GM21786 (cell line): ENCODE measurements around the gene GRAP2.

ENCODE experiments used
- ATAC-seq: cut with Tn5 transposase; IDR thresholded peaks from one replicate; pipeline ENCODE4 v1.9.1; 2021; ENCODE audit not compliant: unreplicated experiment

The GRAP2 gene

DNA sequence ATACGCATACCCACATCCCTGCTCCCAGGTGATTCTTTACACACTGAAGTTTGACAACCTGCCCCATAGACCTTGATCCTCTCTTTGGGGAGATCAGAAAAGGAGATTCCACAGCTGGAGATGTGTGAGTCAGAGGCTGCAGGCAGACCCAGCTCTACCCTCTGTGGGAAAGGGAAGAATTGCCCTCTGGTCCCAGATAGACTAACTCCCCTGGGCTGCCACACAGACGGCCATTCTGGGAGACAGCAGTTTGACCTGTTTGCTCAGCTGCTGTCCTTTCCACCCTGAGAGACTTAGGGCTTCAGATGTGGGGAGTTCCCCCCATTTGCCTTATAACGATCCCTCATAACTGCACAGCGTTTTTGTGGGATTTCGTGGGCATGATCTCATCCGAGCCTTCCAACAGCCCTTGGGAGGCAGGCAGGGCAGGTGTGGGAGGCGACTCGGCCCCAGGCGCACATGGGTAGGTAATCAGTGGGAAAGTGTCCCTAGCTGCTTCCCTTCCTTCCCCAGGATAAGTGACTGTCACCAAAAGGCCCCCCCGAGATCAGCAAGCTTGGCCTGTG, 107.9 kb downstream of the GRAP2 start:
- ATAC-seq, result no peak

DNA sequence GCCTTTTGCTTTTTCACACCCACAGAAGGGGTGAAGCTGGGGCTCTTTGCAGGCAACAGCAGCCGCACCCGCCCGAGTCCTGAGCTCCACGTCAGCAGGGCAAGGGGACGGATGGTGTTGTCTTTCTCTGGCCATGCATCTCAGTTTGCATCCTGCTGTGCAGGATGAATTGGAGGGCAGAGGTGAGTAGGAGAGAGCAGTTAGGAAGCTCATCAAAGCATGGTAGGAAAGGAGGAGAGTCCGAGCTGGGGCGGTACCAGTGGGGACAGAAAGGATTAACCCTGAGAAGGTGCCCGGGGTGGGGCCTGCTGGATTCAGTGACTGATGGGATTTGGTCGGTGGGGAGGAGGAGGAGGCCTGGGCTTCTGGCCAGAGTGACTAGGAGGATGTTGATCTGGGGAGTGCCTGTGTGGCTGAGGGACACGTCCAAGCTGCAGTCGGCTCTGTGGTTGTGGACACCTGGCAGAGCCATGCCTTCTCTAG, 108.4 kb downstream of the GRAP2 start:
- ATAC-seq, result no peak

DNA sequence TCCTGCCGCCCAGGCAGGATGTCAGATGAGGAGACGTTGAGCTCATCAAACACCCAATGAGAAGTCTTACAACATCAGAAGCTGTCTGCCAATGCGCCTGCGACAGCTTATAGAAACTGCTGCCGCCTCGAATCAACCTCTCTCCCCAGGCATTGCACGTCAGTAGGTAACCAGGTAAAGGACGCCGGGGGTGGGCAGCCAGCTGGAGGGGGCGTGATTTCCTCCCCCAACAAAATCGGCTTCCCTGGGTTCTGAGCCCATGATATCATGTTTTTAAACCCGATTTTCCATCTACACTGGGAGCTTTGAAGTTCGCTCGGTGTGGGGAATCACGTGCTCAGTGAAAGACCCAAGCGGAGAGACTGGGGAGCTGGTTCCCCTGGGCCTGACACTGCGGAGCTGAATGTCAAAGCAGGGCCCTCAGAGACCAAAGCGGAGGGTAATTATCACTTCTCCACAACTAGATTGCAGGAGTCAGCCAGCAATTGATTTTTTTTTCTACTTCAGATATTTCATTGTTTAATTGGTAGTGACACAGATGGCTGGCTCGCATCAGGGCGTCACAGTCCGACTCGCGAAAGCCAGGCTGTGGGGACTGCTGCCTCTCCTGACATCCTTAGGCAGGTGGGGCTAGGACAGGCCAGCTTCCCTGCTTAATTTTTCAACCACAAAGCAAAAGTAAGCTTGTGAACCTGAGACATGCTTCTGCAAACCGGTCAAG, 109.2 kb downstream of the GRAP2 start:
- ATAC-seq, result no peak

DNA sequence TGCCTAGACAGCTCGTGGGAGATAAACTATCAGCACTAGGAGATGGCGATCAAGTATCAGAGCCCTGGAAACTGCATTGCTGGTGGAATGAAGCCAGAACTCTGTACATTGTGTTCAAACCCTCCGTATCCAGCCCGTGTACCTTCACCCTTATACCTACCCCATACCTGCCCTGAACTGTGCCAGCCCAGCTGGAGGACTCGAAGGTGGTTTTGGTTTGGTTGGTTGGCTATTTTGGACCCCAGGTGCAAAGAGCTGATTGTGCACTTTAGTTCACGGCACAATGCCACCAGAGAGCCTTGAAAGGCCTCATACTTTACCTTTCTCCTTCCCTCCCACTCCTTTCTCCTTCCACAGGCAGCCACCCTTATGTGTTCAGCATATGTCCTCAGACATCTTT, 109.9 kb downstream of the GRAP2 start:
- ATAC-seq, result no peak

DNA sequence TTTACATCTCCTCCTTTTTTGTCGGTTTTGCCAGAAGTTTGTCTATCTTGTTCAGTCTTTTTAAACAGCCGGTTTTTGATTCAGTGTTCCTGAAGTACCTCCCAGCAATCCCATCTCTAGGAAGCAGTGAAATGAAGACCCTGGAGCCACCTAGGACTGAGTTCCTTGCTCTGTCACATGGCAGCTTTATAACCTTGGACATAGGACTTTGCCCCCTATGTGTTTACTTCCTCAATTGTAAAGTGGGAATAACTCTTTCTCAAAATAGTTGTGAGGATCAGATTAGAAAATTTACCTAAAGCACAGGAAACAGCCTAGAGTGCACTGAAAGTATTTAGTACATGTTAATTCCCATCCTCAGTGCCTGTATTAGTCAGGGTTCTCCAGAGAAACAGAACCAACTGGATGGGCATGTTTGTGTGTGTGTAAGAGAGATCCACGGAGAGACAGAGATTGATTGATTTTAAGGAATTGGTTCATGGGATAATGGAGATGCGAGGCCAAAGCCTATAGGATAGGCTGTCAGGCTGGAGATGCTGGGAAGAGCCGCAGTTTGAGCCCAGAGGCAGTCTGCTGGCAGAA, 113.9 kb downstream of the GRAP2 start:
- ATAC-seq, result no peak

DNA sequence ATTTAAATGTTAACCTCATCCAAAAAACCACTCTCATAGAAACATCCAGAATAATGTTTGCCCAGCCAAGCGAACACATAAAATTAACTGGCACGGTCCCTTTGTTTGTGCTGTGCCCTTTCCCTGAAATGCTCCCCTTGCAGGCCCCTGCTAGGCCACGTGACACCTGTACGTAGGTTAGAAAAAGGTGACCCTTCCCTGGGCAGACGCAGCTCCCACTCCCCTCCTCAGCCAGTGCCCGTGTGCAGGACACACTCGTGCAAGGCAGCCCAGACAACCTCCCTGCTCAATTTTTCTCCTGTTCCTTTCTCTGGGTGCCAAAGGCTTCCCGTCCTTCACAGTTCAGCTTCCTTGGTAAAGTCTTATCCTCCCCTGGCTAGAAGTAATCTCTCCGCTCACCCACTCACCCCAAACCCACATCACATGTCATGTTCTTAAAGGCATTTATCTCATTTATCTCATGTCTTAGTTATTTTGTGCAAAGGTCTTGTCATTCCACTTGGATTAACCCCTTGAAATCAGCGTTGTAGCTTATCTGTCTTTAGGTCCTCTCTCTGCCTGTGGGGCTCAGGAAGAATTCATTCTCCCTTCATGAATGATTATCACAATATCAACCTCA, 114.6 kb downstream of the GRAP2 start:
- ATAC-seq, result no peak

DNA sequence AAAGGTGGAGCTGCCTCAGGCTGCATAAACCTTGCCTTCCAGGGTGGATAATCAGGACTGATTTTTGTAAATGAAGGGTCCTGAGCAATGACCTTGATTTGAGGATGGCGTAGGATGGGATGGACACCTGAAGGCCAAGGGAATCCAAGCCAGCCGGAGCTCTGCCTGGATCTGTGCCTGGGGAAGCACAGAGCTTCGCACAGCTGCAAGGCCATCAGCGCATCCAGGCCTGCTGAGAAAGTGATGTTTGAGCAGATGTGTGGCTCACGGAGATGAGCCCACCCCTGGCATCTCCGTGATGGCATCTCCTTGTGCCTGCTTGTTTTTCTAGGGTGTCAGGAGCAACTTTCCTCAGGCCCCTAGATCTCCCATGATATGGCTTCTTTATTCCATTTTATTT, 117.2 kb downstream of the GRAP2 start:
- no peak for ATAC-seq

DNA sequence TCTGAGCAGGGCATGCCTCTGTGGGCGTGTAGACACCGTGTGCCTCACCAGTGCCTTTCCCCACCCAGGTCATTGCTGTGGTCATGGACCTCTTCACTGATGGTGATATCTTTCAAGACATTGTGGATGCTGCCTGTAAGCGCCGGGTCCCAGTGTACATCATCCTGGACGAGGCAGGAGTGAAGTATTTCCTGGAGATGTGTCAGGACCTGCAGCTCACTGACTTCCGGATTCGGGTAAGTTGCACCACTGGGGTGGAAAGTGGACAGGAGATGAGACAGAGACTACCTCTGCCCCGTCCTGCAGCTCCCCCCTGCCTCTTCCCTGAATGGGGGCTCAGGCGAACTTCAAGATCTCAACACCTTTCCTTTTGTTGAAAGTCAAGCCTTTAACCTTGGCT, 118.2 kb downstream of the GRAP2 start:
- ATAC-seq, result no peak

DNA sequence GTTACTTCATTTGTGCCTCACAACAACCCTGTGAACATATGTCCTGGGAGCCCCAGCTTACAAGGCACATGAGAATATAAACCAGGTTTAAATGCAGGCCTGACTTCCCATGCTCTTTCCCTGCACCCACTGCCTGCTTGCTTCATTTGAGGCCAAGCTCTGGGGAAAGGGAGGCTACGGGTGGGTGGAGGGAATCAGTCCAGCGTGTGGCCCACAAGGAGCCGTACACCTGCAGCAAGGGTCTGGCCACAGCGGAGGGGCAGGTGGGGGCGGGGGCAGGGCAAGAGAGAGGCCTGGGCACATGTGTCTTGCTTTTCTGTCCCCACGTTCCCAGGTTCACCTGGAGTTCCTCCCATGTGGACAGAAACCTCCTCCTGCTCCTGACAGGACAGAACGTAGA, 120.1 kb downstream of the GRAP2 start:
- no peak for ATAC-seq

DNA sequence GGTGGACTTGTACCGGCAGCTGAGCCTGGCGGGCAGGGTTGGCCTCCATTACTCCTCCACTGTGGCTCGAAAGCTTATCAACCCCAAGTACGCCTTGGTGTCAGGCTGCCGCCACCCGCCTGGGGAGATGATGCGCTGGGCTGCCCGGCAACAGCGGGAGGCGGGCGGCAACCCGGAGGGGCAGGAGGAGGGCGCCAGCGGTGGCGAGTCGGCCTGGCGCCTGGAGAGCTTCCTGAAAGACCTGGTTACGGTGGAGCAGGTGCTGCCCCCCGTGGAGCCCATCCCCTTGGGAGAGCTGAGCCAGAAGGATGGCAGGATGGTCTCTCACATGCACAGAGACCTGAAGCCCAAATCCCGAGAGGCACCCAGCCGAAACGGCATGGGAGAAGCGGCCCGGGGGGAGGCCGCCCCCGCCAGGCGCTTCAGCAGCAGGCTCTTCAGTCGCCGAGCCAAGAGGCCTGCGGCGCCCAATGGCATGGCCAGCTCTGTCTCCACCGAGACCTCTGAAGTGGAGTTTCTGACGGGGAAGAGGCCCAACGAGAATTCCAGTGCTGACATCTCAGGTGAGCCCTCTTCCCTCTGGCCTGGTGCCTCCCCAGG, 120.6 kb downstream of the GRAP2 start:
- no peak for ATAC-seq

DNA sequence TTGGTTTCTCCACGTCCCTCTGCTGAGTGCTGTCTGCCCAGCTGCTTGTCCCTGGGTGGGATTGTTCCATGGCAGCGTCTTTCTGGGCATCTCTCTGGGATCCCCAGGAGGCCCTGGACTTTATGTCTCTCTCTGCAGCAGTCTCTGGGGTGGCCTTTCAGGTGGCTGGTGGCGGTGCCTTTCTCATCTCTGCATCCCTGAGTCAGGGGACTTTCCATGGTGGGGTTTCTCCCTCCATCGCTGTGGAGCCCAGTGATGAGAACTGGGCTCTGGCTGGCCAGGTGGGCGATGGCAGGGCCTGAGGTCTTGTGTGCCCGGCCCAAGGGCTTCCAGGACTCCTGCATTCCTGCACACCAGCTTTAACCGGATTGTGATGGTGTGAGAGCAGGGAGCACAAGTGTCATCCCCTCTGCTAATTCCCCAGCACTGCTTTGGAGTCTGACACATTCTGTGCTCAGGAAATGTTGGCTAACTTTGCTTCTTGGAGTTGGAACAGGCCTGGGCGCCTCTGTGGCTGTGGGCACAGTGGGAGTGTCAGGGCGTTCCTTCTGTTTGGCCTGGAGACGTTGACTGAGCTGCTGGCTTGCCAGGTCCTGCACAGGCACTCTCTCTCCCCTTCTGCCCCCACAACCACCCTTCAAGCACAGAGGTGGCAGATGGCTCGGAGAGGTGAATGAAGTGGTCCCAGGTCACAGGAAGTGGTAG, 121.8 kb downstream of the GRAP2 start:
- ATAC-seq, result no peak
